Stimulated activated CD8-positive, alpha-beta memory T cell treated with anti-CD3 and anti-CD28 coated beads, Interleukin-2, amount 100 ng/mL, for 1 hour (primary cell): ENCODE data around the gene EIF2AK2.
"Not testable (repeated sequence)": the region's sequence is repeated elsewhere in the genome, so short reads cannot be mapped to it uniquely, and the experiment has no call there.

ENCODE experiments used
- DNase-seq, 2 donors: peaks; one replicate each; pipeline ENCODE4 v3.0.0-alpha.2; 2020; ENCODE audit warnings: low read depth in 2 of 2

The EIF2AK2 gene

GRCh38 chr2:37156857-37157714 is at the start of gene EIF2AK2:
Gene EIF2AK2, minus strand, starts transcription at chr2:37156980. Its CDS starts 9,174 bp downstream, at chr2:37147806.
- peak; percentile 58 to 78 for DNase-seq

DNA sequence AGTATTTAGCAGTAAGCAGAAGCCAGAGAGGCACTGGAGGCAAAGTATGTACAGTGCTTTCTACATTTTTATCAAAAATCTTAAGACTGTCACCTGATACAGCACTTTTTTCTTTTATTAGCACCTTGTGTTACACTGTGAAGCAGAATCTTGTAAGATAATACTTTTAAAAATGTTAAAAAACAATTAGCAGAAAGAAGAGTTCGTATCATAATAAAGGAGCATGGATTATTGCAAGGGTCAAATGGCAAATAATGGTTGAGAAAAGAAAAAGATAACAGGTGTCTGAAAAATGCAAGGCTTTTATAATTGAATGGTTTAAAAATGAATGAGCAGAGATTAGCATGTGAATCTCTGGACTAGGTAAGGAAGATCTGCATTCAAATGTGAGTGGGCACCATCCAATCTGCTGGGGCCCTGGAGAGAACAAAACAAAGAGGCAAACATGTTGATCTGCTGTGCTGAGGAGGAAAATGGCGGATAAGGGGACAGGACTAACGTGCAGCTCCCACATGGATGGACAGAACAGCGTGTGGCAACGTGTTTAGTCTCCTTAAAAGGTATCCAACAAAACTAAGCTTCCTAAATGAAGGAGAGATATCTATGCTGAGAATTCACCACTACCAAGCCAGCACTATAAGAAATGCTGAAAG is 49.0 kb upstream of the EIF2AK2 start:
- no peak for DNase-seq

DNA sequence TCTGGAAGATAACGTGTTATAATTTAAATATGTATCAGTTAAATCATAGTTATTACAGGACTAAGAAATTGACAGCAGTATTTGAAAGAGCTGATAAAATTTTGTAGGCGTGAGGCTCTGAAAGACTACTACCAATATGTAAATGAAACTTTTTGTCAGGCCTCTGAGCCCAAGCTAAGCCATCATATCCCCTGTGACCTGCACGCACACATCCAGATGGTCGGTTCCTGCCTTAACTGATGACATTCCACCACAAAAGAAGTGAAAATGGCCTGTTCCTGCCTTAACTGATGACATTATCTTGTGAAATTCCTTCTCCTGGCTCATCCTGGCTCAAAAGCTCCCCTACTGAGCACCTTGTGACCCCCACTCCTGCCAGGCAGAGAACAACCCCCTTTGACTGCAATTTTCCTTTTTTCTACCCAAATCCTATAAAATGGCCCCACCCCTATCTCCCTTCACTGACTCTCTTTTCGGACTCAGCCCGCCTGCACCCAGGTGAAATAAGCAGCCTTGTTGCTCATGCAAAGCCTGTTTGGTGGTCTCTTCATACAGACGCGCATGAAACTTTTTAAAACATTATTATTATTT is 48.4 kb upstream of the EIF2AK2 start:
- DNase-seq = not testable (repeated sequence)

DNA sequence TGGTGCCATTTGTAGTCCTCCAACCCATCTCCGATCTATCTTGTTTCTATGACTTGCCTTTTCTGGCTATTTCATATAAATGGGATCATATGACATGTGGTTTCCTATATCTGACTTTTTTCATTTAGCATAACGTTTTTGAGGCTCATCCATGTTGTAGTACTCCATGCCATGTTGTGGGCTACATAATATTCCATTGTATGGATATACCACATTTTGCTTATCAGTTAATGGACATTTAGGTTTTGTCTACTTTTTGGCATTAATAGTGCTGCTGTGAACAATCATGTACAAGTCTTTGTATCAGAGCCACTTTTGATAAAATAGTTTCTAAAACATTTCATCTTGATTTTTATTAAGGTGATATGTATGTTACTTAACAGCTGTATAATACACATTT is 46.9 kb upstream of the EIF2AK2 start:
- DNase-seq = no peak

GRCh38 chr2:37201766-37202165 is 45.0 kb upstream of the EIF2AK2 start:
- peak; percentile 10 to 14 for DNase-seq

- DNase-seq = no peak
These were observed 44.4 kb upstream of the EIF2AK2 start for GRCh38 chr2:37201208-37201607.

GRCh38 chr2:37198681-37199065 is 41.9 kb upstream of the EIF2AK2 start:
- DNase-seq = no peak

- DNase-seq = peak; percentile 85 to 87
These were observed 39.8 kb upstream of the EIF2AK2 start, which contains the start of gene CEBPZOS for GRCh38 chr2:37196320-37197195. Gene CEBPZOS, plus strand, starts transcription at chr2:37196496. Its CDS starts 3,209 bp downstream, at chr2:37199705.

GRCh38 chr2:37195862-37196319 is 39.1 kb upstream of the EIF2AK2 start:
- DNase-seq = not testable (repeated sequence)

GRCh38 chr2:37192551-37192950 is 35.8 kb upstream of the EIF2AK2 start:
- no peak for DNase-seq

GRCh38 chr2:37191747-37192146 is 35.0 kb upstream of the EIF2AK2 start:
- DNase-seq = no peak

DNA sequence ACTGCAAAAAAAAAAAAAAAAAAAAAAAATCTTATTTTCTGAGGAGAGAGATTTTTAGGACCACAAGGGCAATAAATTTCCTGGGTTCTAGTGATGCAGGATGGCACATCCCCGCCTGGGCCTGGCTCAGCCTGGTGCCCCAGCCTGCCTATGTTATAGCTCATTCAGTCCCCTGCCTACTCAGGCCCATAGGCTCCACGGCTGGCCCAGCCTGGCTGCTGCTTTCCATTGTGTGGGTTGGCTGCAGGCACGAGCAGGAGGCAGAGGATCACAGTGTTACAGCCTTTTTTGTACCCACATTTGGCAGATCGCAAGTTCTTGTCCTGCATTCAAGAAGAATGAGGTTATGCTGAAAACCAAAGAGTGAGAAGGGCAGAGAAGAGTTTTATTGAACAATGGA is 34.5 kb upstream of the EIF2AK2 start:
- no peak for DNase-seq

DNA sequence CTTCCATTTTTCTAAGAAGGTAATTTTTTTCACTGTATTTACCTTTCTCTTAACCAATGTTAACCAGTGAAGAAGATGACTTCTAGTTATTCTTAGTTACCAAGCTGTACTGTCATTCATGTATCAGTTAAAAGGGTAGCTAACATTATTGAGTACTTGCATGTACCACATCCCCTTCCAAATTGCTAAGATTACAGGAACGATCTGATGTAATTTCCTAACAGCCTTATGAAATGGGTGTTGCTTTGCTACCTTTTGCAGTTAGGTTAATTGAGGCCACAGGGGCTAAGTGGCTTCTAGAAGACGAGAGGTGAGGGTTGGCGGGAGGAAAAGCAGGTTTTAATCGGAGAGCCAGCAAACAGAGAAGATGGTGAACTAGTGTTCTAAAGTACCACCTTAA is 33.5 kb upstream of the EIF2AK2 start:
- no peak for DNase-seq

GRCh38 chr2:37189452-37190153 is 32.8 kb upstream of the EIF2AK2 start:
- DNase-seq = no peak

DNA sequence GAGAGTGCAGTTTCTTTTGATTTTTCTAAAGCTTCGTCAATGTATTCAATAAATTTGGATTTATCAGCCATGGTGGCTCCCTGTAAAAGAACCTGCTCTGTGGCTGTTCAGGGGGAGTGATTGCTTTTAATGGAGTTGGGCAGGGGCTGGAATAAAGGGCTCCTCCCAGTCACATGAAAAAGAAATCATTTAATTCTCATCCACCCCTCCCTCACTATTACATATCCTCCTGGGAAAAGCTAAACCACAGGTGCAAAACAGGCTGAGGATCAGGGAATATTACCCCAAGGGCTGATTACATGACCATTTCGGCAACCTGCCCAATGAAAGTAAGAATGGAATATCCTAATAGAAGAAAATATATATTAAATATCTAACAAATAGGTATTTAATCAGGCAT is 31.8 kb upstream of the EIF2AK2 start, which contains the start of gene SULT6B1:
TSS of gene SULT6B1 (minus strand) at position 101 of the 400 bp plus-strand sequence. CDS start at position 71, 30 bp downstream.
- no peak for DNase-seq

GRCh38 chr2:37181726-37182684 is 25.2 kb upstream of the EIF2AK2 start:
- DNase-seq = no peak

DNA sequence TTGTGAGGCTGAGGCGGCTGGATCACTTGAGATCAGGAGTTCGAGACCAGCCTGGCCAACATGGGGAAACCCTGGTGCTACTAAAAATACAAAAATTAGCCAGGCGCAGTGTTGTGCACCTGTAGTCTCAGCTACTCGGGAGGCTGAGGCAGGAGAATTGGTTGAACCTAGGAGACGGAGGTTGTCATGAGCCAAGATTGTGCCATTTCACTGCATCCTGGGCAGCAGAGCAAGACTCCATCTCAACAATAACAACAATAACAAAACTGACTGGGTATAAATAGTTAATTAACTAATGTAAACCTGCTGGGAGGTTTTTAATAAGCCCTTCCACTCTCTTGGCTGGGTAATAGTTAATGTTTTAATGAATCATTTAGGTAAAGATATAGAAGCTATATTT is 23.9 kb upstream of the EIF2AK2 start:
- no peak for DNase-seq

- DNase-seq = no peak
These were observed 23.3 kb upstream of the EIF2AK2 start for GRCh38 chr2:37180006-37180639.

DNA sequence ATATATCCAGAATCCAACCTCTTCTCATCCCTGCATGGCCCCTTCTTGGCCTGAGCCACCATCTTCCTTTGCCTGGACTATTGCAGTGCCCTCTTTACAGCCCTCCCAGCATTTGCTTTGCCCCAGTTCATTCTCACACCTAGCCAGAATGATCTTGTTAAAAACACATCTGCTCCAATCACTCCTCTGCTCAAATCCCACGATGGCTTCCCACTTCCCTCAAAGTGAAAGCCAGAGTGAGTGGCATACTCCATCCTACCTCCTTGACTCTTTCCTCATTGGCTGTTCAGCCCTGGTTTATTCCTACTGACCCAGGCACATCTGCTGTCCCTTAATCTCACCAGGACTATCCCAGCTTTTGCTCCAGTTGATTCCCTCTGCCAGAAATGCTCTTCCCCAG is 17.0 kb upstream of the EIF2AK2 start:
- DNase-seq = no peak
